PC-9 (cell line): ENCODE measurements around the gene LMAN2.

ENCODE experiments used
- CTCF ChIP-seq: fragments of 200-600 bp; sonication (generic); conservative IDR thresholded peaks from 2 replicates; pipeline ENCODE4 v1.6.1; 2017; ENCODE audit warnings: mixed run types, antibody characterized with exemption, mild to moderate bottlenecking, moderate library complexity
- EZH2 ChIP-seq: fragments of 200-600 bp; sonication (generic); IDR thresholded peaks from 2 replicates; pipeline ENCODE4 v1.8.0; 2017; ENCODE audit warnings: antibody characterized with exemption, low read depth

GRCh38 chr5:177393990-177394389 is 42.5 kb upstream of the LMAN2 start:
- TF ChIP-seq CTCF: no peak
- TF ChIP-seq EZH2: no peak
